Hepatocyte (in vitro differentiated cells): Measurements from ENCODE around the gene EIF3K.

Experiments
- CTCF ChIP-seq: fragments of 200-600 bp; sonication (generic); IDR thresholded peaks from 2 replicates; pipeline ENCODE4 v1.5.1; 2016; ENCODE audit warnings: antibody characterized with exemption, mild to moderate bottlenecking; ENCODE audit not compliant: poor library complexity
- EZH2 ChIP-seq: fragments of 200-600 bp; sonication (generic); IDR thresholded peaks from 2 replicates; pipeline ENCODE4 v1.6.1; 2016; ENCODE audit warnings: antibody characterized with exemption, mild to moderate bottlenecking, borderline replicate concordance
- EZH2phosphoT487 ChIP-seq: fragments of 200-600 bp; sonication (generic); IDR thresholded peaks from one replicate; pipeline ENCODE4 v1.6.1; 2018; ENCODE audit warnings: antibody characterized with exemption, mild to moderate bottlenecking, low read depth, moderate library complexity; ENCODE audit not compliant: unreplicated experiment, severe bottlenecking

- TF ChIP-seq CTCF (no peak), EZH2phosphoT487 (no peak), EZH2 (no peak)
Observed at GRCh38 chr19:38614289-38614688, 4.7 kb upstream of the EIF3K start.
